Measurements from ENCODE around the gene CCL3.
"Not testable (repeated sequence)": the region's sequence is repeated elsewhere in the genome, so short reads cannot be mapped to it uniquely, and the experiment has no call there.

Gene CCL3

DNA sequence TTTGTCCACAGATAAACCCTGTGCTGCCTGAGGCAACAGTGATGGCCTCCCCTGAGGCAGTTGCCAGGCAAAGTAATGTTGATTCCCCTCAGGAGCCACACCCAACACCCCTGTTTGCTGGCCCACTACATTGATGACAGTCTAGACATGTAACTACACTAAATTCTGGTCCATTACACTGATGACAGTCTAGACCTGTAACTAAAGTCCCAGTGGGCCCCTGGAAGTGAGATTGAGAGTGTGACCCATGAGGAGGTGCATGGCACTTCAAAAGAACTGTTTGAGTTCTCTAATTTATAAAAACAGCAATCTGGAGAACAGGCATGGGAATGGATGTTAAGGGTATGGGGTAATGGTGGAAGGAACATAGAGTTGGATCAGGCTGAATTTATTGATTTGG is 22.6 kb upstream of the CCL3 start:
- TF ChIP-seq, protein P1, sequence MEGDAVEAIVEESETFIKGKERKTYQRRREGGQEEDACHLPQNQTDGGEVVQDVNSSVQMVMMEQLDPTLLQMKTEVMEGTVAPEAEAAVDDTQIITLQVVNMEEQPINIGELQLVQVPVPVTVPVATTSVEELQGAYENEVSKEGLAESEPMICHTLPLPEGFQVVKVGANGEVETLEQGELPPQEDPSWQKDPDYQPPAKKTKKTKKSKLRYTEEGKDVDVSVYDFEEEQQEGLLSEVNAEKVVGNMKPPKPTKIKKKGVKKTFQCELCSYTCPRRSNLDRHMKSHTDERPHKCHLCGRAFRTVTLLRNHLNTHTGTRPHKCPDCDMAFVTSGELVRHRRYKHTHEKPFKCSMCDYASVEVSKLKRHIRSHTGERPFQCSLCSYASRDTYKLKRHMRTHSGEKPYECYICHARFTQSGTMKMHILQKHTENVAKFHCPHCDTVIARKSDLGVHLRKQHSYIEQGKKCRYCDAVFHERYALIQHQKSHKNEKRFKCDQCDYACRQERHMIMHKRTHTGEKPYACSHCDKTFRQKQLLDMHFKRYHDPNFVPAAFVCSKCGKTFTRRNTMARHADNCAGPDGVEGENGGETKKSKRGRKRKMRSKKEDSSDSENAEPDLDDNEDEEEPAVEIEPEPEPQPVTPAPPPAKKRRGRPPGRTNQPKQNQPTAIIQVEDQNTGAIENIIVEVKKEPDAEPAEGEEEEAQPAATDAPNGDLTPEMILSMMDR (IDR thresholded peaks at IDR 0.05; ENCODE audit: low read depth, low read length) = no peak

DNA sequence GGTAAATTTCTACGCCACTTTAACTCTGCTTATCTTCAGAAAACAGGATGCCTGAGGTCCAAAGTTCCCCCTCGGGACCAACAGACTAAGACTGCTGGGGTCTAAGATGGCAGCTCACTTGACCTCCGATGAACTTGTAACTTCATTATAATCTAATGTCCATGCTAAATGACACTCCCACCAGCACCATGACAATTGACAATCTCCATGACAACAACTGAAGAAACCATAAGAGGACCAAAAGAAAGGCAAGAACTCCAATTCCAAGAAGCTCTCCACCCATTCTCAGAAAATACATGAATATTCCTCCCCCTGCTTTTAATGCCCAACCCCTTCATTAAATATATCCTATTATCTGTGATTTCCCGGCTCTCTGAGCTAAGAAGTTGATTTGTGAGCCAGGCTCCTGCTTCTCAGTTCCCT is 21.1 kb upstream of the CCL3 start:
- DNase-seq (ENCODE audit: extremely low read depth, low read depth) = no peak
- TF ChIP-seq, protein P1 (IDR thresholded peaks at IDR 0.05; ENCODE audit: low read depth, low read length) = no peak

More for the DNA sequence above, 22.6 kb upstream of the CCL3 start:
- DNase-seq (ENCODE audit: extremely low read depth, low read depth) = no peak

DNA sequence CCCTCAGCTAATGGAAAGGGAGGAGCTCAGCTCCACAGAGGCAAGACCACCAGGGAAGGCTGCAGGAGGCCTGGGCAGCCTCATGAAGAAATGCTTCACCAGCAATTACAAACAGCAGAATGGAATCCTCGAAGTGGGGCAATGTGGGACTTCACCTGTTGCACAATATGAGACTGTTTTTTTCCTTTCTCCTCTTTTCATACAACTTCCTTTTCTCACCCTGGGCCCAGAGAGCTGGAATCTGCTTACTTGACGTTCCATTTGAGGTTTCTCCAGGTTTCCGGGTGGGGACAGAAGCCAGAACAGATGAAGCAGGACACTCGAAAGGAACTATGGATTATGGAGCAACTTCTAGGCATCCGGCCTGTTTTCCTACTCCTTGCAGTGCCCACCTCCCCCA is 18.3 kb upstream of the CCL3 start:
- DNase-seq (ENCODE audit: extremely low read depth, low read depth) = not testable (repeated sequence)

DNA sequence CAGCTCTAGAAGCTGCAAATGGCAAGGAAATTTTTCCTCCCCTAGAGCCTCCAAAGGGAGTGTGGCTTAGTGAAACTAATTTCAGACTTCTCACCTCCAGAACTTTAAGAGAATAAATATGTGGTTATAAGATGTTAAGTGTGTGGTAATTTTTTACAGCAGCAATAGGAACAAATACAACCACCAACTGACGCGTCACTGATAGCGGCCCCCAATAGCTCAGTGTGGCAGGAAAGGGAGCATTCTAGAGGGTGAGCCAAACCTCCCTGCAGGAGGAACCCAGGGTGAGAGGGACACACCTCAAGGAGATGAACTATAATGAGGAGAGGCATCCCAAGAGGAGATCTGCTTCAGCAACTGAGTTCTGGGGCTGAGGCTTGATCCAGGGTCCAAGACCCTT is 17.7 kb upstream of the CCL3 start:
- no peak for DNase-seq (ENCODE audit: extremely low read depth, low read depth)
- TF ChIP-seq, protein P1 (IDR thresholded peaks at IDR 0.05; ENCODE audit: low read depth, low read length) = no peak

DNA sequence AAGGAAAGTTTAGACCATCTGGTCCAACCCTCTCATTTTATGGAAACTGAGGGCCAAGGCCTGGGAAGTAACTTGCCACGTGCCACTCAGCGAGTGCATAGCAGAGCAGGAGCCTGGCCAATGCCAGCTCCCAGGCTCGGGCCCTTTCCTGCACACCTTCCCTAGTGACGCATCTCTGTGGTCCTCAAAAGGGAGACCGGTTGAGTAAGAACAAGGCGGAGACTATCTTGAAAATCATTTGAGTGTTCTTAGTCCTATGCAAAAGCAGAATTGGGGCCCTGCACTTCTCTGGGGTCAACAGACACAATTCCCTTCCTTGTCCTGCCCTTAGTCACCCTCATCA is 16.5 kb upstream of the CCL3 start:
- TF ChIP-seq, protein P1 (IDR thresholded peaks at IDR 0.05; ENCODE audit: low read depth, low read length) = no peak
- DNase-seq (ENCODE audit: extremely low read depth, low read depth) = no peak

DNA sequence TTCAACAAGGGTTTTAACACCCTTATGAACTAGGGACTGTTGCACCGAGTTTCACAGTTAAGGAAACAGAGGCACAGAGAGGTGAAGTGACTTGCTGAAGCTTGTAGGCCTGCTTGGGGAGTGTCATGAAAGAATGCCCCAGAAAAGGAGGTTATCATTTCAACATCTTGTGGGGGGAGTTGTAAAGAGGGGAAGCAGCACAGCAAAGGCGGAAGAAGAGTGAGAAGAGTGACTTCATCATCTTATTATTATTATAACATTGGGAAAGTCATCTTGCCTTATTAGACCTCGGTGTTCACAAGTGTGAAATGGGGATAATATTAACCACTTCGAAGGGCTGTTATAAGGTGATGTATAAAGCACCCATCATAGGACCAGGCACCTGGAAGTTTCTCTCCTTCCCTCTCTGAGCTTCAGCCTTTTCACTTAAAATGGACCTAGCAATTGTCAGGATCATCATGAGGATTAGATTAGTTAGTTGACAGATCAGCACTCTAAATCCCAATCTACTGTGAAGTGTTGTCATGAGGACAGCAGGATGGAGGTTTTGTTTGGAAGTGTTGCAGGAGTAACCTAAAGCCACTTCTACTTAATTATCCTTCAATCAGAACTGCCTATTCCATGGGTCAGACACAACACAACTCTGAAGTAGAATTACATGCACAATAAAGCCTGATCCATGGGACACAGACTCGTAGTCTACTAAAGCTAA is 16.0 kb upstream of the CCL3 start:
- DNase-seq (ENCODE audit: extremely low read depth, low read depth) = no peak

DNA sequence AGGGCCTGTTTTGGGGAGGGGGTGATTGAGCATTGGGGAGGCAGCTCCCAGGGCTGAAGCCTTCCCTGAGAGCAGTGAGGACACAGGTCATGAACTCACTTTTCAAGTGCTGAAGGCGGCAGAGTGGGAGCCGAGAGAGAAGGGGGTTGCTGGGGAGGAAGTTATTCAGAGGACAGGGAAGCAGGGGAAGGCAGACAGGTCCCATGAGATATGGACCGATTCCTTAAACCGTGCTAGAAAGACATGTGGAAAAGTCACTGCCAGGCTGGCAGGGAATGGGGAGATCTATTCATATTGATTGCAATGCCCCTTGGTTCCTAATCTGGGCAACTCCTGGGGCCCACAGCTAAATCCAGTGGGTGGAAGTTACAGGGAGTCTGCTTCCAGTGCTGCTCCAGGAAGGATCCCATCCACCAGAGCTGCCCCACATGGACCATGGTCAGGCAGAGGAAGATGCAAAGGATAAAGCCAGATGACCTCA is 14.8 kb upstream of the CCL3 start:
- TF ChIP-seq, protein P1 (IDR thresholded peaks at IDR 0.05; ENCODE audit: low read depth, low read length) = no peak
- no peak for DNase-seq (ENCODE audit: extremely low read depth, low read depth)

More for the DNA sequence above, 16.0 kb upstream of the CCL3 start:
- TF ChIP-seq, protein P1 (IDR thresholded peaks at IDR 0.05; ENCODE audit: low read depth, low read length) = no peak

DNA sequence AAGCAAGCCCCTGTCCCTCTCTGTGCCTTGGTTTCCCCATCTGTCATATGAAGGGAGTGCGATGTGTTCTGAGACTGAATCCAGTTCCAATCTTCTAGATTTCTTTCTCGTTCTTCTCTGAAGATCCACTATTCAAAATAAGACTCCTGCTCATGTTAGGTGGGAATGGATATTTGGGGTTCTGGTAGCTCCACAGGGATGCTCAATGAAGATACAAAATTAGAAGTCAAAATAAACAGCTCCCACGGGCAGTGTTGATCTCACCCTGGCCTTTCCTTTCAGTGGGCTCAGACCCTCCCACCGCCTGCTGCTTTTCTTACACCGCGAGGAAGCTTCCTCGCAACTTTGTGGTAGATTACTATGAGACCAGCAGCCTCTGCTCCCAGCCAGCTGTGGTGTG is 14.3 kb upstream of the CCL3 start:
- not testable (repeated sequence) for DNase-seq (ENCODE audit: extremely low read depth, low read depth)

DNA sequence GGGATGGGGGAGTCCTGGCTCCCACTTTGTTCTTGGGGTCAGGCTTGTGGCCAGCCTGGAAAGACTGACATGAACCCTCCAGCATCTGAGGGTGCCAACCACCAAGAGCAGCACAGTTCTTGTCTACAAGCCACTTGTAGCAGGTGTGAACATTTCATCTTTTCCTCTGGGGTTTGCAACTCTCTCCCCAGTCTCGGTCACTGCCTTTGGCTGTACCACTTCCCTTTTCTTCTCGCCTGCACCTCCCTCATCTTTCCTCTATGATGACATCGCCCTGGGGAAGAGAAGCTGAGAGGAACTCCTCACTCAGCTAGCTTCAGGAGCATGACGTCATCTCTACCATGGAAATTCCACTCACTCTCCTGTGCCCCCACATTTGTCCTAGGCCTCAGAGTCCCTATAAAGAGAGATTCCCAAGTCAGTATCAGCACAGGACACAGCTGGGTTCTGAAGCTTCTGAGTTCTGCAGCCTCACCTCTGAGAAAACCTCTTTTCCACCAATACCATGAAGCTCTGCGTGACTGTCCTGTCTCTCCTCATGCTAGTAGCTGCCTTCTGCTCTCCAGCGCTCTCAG is 13.5 kb upstream of the CCL3 start, which contains the start of gene CCL4:
Gene CCL4, plus strand, starts transcription at position 427 of the 575 bp plus-strand sequence. Its CDS starts 79 bp downstream, at position 506.
- not testable (repeated sequence) for DNase-seq (ENCODE audit: extremely low read depth, low read depth)

DNA sequence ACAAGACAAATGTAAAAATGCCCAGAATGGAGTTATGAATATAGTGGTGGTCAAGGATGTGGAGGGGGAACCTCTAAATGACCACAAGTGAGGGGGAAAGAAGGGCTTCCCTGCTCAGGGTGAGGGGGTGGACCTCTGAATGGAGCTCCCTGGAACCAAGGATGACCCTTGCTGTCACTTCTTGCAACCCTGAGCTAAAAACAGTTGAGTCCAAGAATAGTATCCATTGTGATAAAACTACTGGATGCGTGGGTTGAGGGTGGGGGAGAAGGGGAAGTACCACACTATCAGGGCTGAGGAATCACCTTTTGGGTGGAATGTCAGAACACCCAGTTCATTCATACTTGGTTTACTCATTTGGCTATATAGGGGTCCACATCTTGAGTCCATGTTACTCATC is 9.1 kb upstream of the CCL3 start:
- DNase-seq (ENCODE audit: extremely low read depth, low read depth) = not testable (repeated sequence)

All from AG09319 (cell line).